ENCODE measurements around the gene EEF2K. TPM values are rescaled to one million over a fixed set of nuclear protein-coding genes. Genes with fewer than 3 reads are reported as not detected.

EEF2K gene
- total and polyA plus RNA-seq, 4 donors = 5.6 to 40.8 (median 17.4) TPM

- Histone ChIP-seq H3K4me3 (no peak overlapping the region), H3K4me1 (ENCODE audit: control insufficient read depth in 5 of 5, insufficient read depth in 5 of 5, low read length in 5 of 5) (peaks cover 0 to 8% (median 2%) of the 10 kb centered on the region in 5 donors), H3K27me3 (ENCODE audit: control insufficient read depth in 3 of 3, insufficient read depth in 3 of 3, low read length in 2 of 3) (no peaks in the 10 kb centered on the region), H3K27ac (ENCODE audit: low read depth in 1 of 2, low read length in 1 of 2) (no peak overlapping the region), H3K9me3 (ENCODE audit: control insufficient read depth in 4 of 4, insufficient read depth in 3 of 4, low read length in 3 of 4) (no peaks in the 10 kb centered on the region), H3K9ac (ENCODE audit: insufficient read depth in 1 of 2, low read length in 2 of 2) (no peak overlapping the region), H3K36me3 (ENCODE audit: control insufficient read depth in 4 of 4, insufficient read depth in 4 of 4, low read length in 4 of 4) (peaks cover 3 to 23% (median 17%) of the 10 kb centered on the region in 4 donors)
- 82 to 84% methylated on average over 8 of the region's 8 CpGs for WGBS, 2 donors
- ATAC-seq (ENCODE audit: insufficient read depth, low FRiP score) = no peak
- no peak for TF ChIP-seq CTCF (IDR thresholded peaks at IDR 0.05; ENCODE audit: control extremely low read depth, extremely low read depth)
- DNase-seq = peak; percentile 48 to 63 (median 61)
These were observed 67.0 kb downstream of the EEF2K start for GRCh38 chr16:22272870-22273650.

- H3K9ac ChIP-seq (ENCODE audit: insufficient read depth in 1 of 2, low read length in 2 of 2) = no peak overlapping the region
- DNase-seq (no peak), ATAC-seq (ENCODE audit: insufficient read depth, low FRiP score) (no peak)
- H3K4me3 ChIP-seq = no peak overlapping the region
- H3K36me3 ChIP-seq (ENCODE audit: control insufficient read depth in 4 of 4, insufficient read depth in 4 of 4, low read length in 4 of 4) = peaks cover 3 to 30% (median 20%) of the 10 kb centered on the region in 4 donors
- H3K9me3 ChIP-seq (ENCODE audit: control insufficient read depth in 4 of 4, insufficient read depth in 3 of 4, low read length in 3 of 4) = no peaks in the 10 kb centered on the region
- 95 to 100% methylated on average over 1 of the region's 1 CpG for WGBS, 2 donors
- TF ChIP-seq CTCF (IDR thresholded peaks at IDR 0.05; ENCODE audit: control extremely low read depth, extremely low read depth) = no peak
- no peak overlapping the region for H3K27ac ChIP-seq (ENCODE audit: low read depth in 1 of 2, low read length in 1 of 2)
- H3K4me1 ChIP-seq (ENCODE audit: control insufficient read depth in 5 of 5, insufficient read depth in 5 of 5, low read length in 5 of 5) = peaks cover 0 to 8% (median 2%) of the 10 kb centered on the region in 5 donors
- H3K27me3 ChIP-seq (ENCODE audit: control insufficient read depth in 3 of 3, insufficient read depth in 3 of 3, low read length in 2 of 3) = no peaks in the 10 kb centered on the region
These were observed 68.8 kb downstream of the EEF2K start for GRCh38 chr16:22274916-22275315.

GRCh38 chr16:22278441-22279230, 72.6 kb downstream of the EEF2K start:
- peaks cover 0 to under 1% (median 0%) of the 10 kb centered on the region in 5 donors for H3K4me1 ChIP-seq (ENCODE audit: control insufficient read depth in 5 of 5, insufficient read depth in 5 of 5, low read length in 5 of 5)
- no peak for TF ChIP-seq CTCF (IDR thresholded peaks at IDR 0.05; ENCODE audit: control extremely low read depth, extremely low read depth)
- no peaks in the 10 kb centered on the region for H3K27me3 ChIP-seq (ENCODE audit: control insufficient read depth in 3 of 3, insufficient read depth in 3 of 3, low read length in 2 of 3)
- no peak overlapping the region for H3K4me3 ChIP-seq
- ATAC-seq (ENCODE audit: insufficient read depth, low FRiP score) = no peak
- 82 to 88% methylated on average over 16 of the region's 16 CpGs for WGBS, 2 donors
- no peak for DNase-seq
- peaks cover 17 to 39% (median 26%) of the 10 kb centered on the region in 4 donors for H3K36me3 ChIP-seq (ENCODE audit: control insufficient read depth in 4 of 4, insufficient read depth in 4 of 4, low read length in 4 of 4)
- no peak overlapping the region for H3K9ac ChIP-seq (ENCODE audit: insufficient read depth in 1 of 2, low read length in 2 of 2)
- no peaks in the 10 kb centered on the region for H3K9me3 ChIP-seq (ENCODE audit: control insufficient read depth in 4 of 4, insufficient read depth in 3 of 4, low read length in 3 of 4)
- H3K27ac ChIP-seq (ENCODE audit: low read depth in 1 of 2, low read length in 1 of 2) = no peak overlapping the region
